ENCODE measurements around the gene OGFOD2.

The OGFOD2 gene

GRCh38 chr12:122988612-122989212, 13.7 kb downstream of the OGFOD2 start:
- no peak for TF ChIP-seq CTCF (IDR thresholded peaks at IDR 0.05; ENCODE audit: borderline replicate concordance, control extremely low read depth, extremely low read depth, insufficient read depth, missing control alignments)
- in situ Hi-C loops (cut with MboI; ENCODE audit: low sequenced_read_pairs, unreplicated experiment) = no loop called here
- DNase-seq (ENCODE audit: low spot score) = no peak

- in situ Hi-C loops (cut with MboI; ENCODE audit: low sequenced_read_pairs, unreplicated experiment) = no loop called here
- no peak for TF ChIP-seq CTCF (IDR thresholded peaks at IDR 0.05; ENCODE audit: borderline replicate concordance, control extremely low read depth, extremely low read depth, insufficient read depth, missing control alignments)
- DNase-seq (ENCODE audit: low spot score) = no peak
Measured at GRCh38 chr12:122989225-122989839, 14.3 kb downstream of the OGFOD2 start.

- DNase-seq (ENCODE audit: low spot score) = no peak
- in situ Hi-C loops (cut with MboI; ENCODE audit: low sequenced_read_pairs, unreplicated experiment) = no loop called here
- no peak for TF ChIP-seq CTCF (IDR thresholded peaks at IDR 0.05; ENCODE audit: borderline replicate concordance, control extremely low read depth, extremely low read depth, insufficient read depth, missing control alignments)
Measured at GRCh38 chr12:122989874-122990419, 14.9 kb downstream of the OGFOD2 start.

- in situ Hi-C loops (cut with MboI; ENCODE audit: low sequenced_read_pairs, unreplicated experiment) = no loop called here
- no peak for DNase-seq (ENCODE audit: low spot score)
- no peak for TF ChIP-seq CTCF (IDR thresholded peaks at IDR 0.05; ENCODE audit: borderline replicate concordance, control extremely low read depth, extremely low read depth, insufficient read depth, missing control alignments)
Measured at GRCh38 chr12:122990561-122990960, 15.5 kb downstream of the OGFOD2 start.

- in situ Hi-C loops (cut with MboI; ENCODE audit: low sequenced_read_pairs, unreplicated experiment) = no loop called here
- no peak for DNase-seq (ENCODE audit: low spot score)
- TF ChIP-seq CTCF (IDR thresholded peaks at IDR 0.05; ENCODE audit: borderline replicate concordance, control extremely low read depth, extremely low read depth, insufficient read depth, missing control alignments) = no peak
Measured at GRCh38 chr12:122990961-122991622, 16.0 kb downstream of the OGFOD2 start.

GRCh38 chr12:122991623-122992275, 16.7 kb downstream of the OGFOD2 start:
- no peak for TF ChIP-seq CTCF (IDR thresholded peaks at IDR 0.05; ENCODE audit: borderline replicate concordance, control extremely low read depth, extremely low read depth, insufficient read depth, missing control alignments)
- DNase-seq (ENCODE audit: low spot score) = no peak
- in situ Hi-C loops (cut with MboI; ENCODE audit: low sequenced_read_pairs, unreplicated experiment) = no loop called here
